Measurements from ENCODE around the gene CBFA2T3.

CBFA2T3 gene

GRCh38 chr16:88856828-88857727 is 119.9 kb downstream of the CBFA2T3 start, which contains the start of the genes GALNS and TRAPPC2L:
GALNS (minus strand) TSS chr16:88856947; CDS start chr16:88856877, 70 bp downstream.
TRAPPC2L (plus strand) TSS chr16:88857127; CDS start chr16:88857151, 24 bp downstream.
- peak; percentile 72 for DNase-seq (ENCODE audit: low read depth)
- peak within 1 kb of the TSS; percentile 96 for H3K4me3 ChIP-seq (ENCODE audit: low read depth, low read length)

DNA sequence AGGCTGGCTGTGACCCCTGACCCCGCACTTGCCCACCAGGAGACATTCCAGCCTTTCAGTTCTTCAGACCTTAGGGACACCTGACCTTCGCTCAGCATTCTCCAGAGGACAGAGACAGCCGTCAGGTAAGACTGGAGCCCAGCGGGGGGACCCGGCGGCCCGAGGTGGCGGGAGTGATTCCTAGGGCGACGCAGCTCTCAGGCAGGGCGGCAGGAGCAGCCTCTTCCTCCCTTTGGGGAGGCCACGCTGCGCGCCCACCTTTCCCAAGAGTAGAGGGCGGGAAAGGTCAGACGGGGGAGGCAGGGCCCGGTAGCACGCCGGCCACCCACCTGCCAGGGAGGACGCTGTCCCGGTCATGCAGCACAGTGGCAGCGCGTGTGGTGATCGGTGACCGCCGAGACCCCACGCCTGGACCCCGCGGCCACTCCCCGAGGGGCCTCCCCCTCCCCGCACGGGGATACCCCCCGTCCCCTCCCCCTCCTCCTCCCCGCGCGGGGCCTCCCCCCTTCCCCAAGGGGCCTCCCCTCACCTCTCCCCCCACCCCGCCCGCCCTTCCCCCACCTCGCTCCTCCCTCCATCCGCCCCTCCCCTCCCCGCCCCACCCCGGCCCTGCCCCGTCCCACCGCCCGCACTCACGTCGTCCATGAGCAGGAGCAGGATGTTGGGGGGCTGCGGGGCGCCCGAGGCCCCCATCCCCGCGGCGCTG is 120.7 kb downstream of the CBFA2T3 start:
- no peak for DNase-seq (ENCODE audit: low read depth)
- peak overlapping the region; percentile 96 for H3K4me3 ChIP-seq (ENCODE audit: low read depth, low read length)

GRCh38 chr16:88855736-88856121 is 121.3 kb downstream of the CBFA2T3 start:
- DNase-seq (ENCODE audit: low read depth), result no peak
- H3K4me3 ChIP-seq (ENCODE audit: low read depth, low read length), result peak overlapping the region; percentile 96

DNA sequence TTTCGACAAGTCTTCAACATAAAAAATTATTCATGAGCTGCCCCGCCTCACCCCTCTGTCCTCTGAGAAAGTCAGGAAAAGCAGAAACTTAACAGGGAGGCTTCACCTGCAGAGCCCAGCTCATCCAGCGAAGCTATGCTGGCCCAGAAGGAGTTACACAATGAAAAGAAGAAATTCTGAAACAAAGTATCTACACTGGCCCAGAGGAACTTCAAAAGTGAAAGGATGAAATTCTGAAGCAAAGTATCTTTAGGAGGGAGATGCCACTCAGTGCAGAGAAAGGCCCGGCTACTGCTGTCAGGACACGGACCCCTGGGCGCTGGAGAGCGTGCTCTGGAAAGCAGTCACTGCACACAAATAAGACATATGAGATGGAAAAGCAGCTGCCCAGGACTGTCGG is 121.8 kb downstream of the CBFA2T3 start:
- H3K4me3 ChIP-seq (ENCODE audit: low read depth, low read length), result no peak overlapping the region
- DNase-seq (ENCODE audit: low read depth), result no peak

DNA sequence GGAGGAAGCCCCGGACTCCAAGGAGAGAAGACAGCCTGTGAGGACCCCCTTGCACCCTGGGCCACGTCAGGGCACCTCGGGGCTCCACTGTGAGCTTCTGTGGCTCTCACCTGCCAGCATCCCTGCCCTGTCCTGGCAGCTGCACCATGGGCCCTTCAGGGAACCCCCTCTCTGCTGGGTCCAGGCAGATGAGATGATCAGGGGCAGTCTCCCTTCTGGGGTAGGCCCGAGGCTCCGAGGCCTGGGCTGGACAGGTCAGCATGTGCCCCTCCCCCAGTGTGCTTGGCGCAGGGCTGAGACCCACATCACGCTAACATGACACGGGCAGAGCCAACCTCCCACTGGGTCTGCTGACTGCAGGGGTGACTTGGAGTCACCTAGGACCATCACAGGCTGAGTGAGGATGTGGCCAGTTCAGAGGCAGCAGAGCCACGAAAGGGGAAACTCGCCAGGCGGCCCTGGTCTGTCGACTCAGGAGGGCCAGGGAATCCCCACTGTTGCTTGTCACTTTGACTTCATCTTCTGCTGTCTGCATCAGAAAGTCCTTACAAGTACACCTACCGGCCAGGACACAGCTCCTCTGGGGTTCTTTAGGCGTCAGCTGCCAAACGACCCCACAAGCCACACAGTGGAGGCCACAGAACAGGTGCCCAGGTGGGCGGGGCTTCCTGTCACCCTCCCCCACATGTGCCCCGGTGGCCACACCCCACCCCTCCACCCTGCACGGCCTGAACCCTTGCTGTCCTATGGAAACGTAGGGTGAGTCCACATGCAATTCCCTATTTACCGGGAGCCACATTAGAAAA is 122.5 kb downstream of the CBFA2T3 start:
- no peak overlapping the region for H3K4me3 ChIP-seq (ENCODE audit: low read depth, low read length)
- DNase-seq (ENCODE audit: low read depth), result no peak

- no peak overlapping the region for H3K4me3 ChIP-seq (ENCODE audit: low read depth, low read length)
These were observed 123.6 kb downstream of the CBFA2T3 start for GRCh38 chr16:88853325-88853941.

DNA sequence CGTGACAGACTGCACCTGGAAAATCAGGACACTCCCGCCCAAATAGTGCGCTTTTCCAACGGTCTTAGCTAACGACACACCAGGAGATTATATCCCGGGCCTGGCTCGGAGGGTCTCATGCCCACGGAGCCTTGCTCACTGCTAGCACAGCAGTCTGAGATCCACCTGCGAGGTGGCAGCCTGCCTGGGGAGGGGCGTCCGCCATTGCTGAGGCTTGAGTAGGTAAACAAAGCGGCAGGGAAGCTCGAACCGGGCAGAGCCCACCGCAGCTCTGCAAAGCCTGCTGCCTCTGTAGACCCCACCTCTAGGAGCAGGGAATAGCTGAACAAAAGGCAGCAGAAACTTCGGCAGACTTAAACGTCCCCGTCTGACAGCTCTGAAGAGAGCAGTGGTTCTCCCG is 125.4 kb downstream of the CBFA2T3 start:
- no peak for DNase-seq (ENCODE audit: low read depth)

More at GRCh38 chr16:88853325-88853941, 123.6 kb downstream of the CBFA2T3 start:
- DNase-seq (ENCODE audit: low read depth), result no peak

DNA sequence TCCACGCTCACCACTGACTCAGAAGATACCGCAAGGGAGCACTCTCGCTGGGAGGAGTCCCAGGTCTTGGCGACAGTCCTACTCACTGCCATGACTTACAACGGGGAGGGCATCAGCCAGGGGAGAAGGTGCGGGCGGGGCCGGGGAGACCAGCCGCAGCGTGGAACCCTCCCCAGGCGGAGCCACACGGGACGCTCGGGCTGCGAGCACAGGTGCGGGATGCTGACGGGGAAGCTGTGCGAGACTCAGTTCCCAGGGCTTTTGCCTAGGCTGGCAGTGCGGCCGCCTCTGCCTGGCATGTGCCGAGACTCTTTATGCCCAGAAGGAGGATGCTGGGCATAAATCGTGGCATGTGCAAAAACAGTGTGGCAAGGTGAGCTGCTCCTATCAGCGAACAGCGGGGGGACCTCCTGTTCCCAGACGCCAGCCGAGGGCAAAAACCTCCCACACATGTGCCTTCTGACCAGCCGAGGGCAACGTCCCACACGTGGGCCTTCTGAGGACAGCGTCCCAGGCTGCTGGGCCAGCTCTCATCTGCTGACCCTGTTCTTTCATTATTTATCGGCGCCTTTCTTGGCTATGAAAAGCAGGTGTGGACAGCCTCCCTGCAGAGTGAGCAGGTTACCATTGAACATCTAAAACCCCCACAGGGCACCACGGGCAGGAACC is 126.3 kb downstream of the CBFA2T3 start:
- H3K4me3 ChIP-seq (ENCODE audit: low read depth, low read length), result no peak overlapping the region
- no peak for DNase-seq (ENCODE audit: low read depth)

More for the DNA sequence above, 125.4 kb downstream of the CBFA2T3 start:
- H3K4me3 ChIP-seq (ENCODE audit: low read depth, low read length), result no peak overlapping the region

- DNase-seq (ENCODE audit: low read depth), result no peak
- H3K4me3 ChIP-seq (ENCODE audit: low read depth, low read length), result no peak overlapping the region
These were observed 128.4 kb downstream of the CBFA2T3 start for GRCh38 chr16:88848557-88848956.

DNA sequence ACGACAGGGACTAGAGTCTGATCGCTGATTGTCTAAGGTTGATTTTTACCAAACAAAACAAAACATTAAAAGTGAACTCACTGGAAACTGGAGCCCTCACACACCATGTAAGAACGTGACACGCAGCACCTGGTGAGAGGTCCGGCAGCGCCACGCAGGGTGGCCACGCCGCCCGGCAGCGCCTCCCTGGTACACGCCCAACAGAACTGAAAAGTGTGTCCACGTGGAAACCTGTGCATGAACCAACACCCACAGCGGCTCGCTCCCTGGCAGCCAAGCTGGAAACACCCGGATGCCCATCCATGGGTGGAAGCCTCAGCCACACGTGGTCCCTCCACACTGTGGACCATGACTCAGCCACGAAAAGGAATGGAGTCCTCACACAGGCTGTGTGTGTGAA is 129.4 kb downstream of the CBFA2T3 start:
- no peak overlapping the region for H3K4me3 ChIP-seq (ENCODE audit: low read depth, low read length)
- no peak for DNase-seq (ENCODE audit: low read depth)

- no peak overlapping the region for H3K4me3 ChIP-seq (ENCODE audit: low read depth, low read length)
- no peak for DNase-seq (ENCODE audit: low read depth)
These were observed 130.9 kb downstream of the CBFA2T3 start for GRCh38 chr16:88846088-88846487.

- H3K4me3 ChIP-seq (ENCODE audit: low read depth, low read length), result no peak overlapping the region
These were observed 132.5 kb downstream of the CBFA2T3 start for GRCh38 chr16:88844419-88845036.

DNA sequence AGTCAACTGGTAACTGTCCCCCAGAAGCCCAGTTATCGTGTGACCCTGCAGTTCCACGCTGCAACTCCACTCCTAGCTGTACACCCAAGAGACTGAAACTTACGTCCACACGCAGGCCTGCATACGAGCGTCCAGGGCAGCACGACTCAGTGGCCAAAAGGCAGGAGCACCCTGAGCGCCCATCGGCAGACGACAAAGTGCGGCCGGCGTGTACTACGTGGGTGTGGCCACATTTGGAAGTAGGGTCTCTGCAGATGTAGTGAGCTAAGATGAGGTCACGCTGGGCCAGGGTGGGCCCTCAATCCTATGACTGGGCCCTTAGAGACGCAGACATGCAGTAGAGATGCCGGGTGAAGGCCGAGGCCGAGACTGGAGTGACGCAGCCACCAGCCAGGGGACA is 133.8 kb downstream of the CBFA2T3 start:
- no peak overlapping the region for H3K4me3 ChIP-seq (ENCODE audit: low read depth, low read length)
- no peak for DNase-seq (ENCODE audit: low read depth)

More at GRCh38 chr16:88844419-88845036, 132.5 kb downstream of the CBFA2T3 start:
- no peak for DNase-seq (ENCODE audit: low read depth)

- DNase-seq (ENCODE audit: low read depth), result no peak
- H3K4me3 ChIP-seq (ENCODE audit: low read depth, low read length), result no peak overlapping the region
These were observed 134.2 kb downstream of the CBFA2T3 start for GRCh38 chr16:88842806-88843205.

DNA sequence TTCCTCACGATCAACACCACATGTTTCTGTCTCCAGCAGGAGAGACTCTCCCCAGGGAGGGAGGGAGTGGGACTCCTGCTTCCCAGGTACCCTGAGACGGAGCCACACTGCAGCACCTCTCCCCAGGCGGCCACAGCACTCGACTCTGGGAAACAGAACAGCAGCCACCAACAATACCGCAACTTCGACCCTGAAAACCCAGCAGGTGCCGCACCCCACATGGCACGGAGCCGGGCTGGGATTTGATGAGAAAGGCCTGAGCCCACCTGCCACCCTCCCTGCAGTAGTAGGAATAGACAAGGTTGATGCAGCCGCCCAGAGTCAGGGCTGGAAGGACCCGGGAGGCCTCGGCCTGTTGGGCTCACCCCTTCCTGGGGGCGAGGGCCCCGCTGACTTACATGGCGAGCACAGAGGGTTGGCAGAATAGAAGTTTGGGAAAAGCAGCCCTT is 134.7 kb downstream of the CBFA2T3 start:
- no peak overlapping the region for H3K4me3 ChIP-seq (ENCODE audit: low read depth, low read length)
- no peak for DNase-seq (ENCODE audit: low read depth)

DNA sequence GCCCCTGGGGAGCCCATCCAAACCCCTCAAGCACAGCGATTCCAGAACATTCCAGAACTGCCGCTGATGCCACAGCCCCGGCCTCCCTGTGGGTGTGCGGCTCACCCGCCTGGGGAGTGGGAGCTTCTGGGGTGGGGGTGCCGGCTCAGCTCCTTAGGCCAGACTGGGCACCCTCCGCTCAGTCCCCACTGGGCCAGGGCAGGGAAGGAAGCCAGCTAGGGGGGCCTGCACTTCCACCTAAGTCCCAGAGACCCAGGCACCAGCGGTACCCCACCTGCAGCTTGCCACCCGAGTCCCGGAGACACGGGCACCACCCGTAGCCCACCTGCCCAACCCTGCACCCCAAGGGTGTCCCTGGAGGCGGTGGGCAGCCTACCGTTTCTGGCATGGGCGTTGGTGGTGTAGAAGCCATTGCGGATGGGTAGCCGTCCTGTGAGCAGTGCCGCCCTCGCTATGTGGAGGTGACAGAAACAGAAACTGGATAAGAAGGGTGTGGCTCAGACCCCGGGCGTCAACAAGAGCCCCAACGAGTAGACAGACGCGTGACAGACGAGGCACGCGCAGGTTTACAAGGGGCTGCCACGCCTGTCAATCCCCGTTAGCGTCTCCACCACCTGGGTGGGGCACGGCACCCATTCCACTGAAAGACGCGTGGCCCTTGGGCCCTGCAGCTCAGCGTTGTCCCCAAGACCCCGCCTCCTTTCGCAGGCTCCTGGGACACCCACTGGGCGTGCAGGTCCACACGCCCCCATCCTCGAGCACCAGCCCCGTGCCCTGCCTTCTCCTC is 135.3 kb downstream of the CBFA2T3 start:
- no peak overlapping the region for H3K4me3 ChIP-seq (ENCODE audit: low read depth, low read length)
- DNase-seq (ENCODE audit: low read depth), result no peak

DNA sequence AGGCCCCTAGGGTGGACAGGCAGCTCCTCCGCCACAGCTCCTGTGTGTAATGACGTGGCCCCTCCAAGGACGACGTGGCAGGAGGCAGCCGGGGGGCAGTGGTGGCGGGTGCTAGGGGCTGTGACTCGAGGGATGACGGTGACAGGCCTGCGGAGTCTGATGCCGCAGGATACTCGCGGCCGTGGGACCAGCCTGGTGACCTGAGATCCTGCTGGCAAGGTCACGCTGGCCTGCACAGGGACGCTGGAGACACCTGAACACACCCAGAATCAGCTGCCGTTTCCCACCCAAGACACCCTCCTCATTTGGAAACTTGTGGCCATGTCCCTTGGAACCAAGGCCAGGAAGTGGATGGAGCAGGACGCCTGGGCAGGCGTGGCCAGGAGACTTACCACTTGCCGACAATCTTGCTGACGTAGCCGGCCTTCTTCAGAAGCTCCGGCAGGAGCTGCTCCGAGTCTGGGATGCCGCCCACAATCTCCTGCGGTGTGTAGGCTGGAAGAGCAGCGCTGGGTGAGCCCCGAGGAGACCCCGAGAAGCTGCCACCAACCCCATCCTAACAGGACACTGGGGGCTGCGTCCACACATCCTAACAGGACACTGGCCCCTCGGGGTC is 136.3 kb downstream of the CBFA2T3 start:
- no peak overlapping the region for H3K4me3 ChIP-seq (ENCODE audit: low read depth, low read length)
- DNase-seq (ENCODE audit: low read depth), result no peak

Data from skeletal muscle cell (primary cell).